Cerebellar nuclear complex (tissue), 1 donor: Measurements from ENCODE around the gene CAPSL.
"Not testable (repeated sequence)": the region's sequence is repeated elsewhere in the genome, so short reads cannot be mapped to it uniquely, and the experiment has no call there.

Experiments used
- DNase-seq, 2 experiments: peaks; one replicate each; lab custom pipeline; 2025; lab: John Stamatoyannopoulos, UW

Gene CAPSL

GRCh38 chr5:35904443-35905132 lies 33.8 kb downstream of the CAPSL start:
- no peak for DNase-seq

GRCh38 chr5:35903631-35904203 lies 34.7 kb downstream of the CAPSL start:
- no peak for DNase-seq

GRCh38 chr5:35902046-35902672 lies 36.3 kb downstream of the CAPSL start:
- DNase-seq, result no peak

- no peak for DNase-seq
Observed at GRCh38 chr5:35900972-35901695, 37.3 kb downstream of the CAPSL start.

GRCh38 chr5:35899800-35900199 lies 38.6 kb downstream of the CAPSL start:
- DNase-seq, result no peak

DNA sequence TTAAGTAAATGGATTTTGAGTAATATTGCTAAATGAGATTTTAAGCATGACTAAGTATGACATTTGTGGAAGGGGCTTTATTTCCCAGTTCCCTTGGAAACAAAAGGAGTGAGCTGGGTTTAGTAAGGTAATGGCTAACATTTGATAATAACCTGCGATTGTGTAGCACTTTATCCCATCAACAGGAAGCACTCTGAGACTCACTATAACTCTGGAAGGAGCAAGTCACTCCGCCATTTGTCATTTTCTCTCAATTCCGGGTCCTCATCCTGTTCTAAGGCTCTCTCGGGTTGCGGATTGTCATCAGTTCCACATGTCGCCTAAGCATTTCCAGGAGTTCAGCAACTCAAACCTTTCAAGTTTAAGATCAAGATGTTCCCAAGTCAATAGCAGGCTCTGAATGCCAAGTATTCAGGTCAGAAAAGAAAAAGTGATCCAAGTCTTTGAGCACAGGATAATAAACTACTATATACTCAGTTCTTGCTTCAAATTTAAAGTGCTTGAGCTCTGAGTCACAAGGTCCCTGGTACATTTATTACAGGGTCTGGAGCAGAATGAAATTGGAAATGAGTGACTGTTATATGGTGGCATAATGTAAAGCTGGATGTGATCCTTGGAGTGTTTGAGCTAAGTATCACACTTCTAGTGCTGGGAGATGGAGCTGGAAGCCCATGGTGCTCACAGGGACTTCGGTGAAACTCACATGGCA lies 39.3 kb downstream of the CAPSL start:
- no peak for DNase-seq

DNA sequence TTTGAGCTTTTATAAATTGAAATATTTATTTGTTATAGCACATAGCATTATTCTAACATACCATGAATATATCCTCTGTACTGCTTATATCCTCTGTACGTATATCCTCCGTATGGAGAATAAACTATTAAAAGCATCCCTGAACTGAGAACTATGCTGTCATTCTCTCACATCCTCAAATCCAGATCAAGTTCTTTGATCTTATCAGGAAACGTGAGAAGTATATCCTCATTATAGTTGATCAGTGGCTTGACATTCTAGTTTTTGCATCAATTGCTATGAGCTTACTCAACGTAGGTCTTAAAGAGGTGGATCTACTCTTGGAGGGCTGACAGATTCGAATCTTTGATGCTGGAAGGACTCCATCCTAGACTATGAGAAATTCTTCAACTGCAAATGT lies 44.3 kb downstream of the CAPSL start:
- no peak for DNase-seq

DNA sequence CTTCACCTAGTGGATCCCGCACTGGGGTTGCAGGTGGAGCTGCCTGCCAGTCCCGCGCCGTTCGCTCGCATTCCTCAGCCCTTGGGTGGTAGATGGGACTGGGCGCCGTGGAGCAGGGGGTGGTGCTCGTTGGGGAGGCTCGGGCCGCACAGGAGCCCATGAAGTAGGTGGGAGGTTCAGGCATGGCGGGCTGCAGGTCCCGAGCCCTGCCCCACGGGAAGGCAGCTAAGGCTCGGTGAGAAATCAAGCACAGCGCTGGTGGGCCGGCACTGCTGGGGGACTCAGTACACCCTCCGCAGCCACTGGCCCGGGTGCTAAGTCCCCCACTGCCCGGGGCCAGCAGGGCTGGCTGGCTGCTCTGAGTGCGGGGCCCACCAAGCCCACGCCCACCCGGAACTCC lies 45.6 kb downstream of the CAPSL start:
- not testable (repeated sequence) for DNase-seq

- no peak for DNase-seq
Observed at GRCh38 chr5:35890021-35891020, 48.1 kb downstream of the CAPSL start.

DNA sequence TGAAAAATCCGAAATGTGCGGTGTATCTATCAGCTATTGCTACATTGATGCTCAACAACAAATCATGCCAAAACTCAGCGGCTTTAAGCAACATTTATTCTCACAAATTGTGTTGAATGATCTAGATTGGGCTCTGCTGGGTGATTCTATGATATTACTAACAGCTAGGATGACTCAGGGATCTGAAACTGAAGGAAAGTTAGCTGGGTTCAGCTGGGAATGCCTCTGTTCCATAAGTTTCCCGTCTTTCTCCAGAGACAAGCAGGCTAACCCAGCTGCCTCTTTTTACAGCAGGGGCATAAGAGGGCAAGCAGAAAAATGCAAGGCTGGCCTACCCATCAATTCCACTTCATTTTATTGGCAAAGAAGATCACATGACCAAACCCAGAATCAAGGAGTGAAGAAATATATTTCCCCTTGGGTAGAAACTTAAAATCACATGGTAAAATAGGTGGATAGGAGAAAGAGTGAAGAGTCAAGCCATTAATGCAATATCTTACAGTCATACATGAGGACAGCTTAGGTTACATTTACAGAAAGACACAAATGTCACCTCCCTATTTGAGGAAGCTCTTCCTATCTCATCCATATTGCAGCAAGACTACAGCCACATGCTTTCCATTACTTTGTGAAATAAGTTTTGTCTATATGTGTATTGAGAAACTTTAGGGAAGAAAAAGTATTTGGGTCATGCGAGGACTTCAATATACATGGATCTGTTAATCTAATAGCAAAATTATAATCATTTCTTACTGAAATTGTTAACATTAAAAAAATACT lies 50.9 kb downstream of the CAPSL start:
- DNase-seq, result no peak

DNA sequence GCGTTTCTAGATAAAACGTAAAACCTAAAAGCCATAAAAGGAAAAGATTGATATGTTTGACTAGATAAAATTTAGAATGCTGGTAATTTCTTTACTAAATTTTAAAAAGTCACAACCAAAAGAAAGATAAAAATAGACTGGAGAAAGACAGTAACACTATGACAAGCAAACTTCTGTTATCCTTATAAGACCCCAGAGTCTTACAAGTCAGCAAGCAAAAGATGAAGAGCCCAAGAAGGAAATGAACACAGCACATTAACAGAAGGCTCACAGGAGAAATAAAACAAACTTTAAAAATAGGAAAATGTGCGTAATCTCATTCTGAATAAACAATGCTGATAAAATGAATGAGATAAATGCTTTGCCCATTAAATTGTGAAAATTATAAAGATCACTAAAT lies 52.0 kb downstream of the CAPSL start:
- no peak for DNase-seq

- DNase-seq, result no peak
Observed at GRCh38 chr5:35884773-35885172, 53.6 kb downstream of the CAPSL start.

DNA sequence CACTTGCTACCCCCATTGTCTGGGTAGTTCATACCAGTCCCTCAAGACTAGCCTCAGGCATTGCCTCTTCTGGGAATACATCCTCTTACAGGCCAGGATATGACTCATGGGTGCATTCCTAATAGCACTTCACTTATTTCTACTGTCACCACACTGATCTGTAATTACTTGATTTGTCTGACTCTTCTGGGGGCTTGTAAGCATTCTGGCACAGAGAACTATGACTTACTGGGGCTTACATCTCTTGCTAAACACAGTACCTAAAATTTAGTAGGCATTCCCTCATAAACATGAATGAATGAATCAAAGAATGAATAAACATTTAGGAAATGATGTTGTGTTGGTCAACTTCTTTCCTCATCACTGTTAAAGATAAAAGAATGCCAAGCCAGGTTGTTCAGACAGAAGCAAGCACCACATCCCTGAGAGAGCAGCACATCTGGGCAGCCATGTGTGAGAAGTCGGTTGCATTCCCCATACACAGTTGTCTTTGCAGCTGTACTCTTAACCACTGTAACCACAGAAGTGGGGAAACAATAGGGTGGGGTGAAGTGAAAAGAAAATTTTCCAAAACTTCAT lies 54.1 kb downstream of the CAPSL start:
- no peak for DNase-seq

- DNase-seq, result no peak
Observed at GRCh38 chr5:35881758-35882157, 56.7 kb downstream of the CAPSL start.

DNA sequence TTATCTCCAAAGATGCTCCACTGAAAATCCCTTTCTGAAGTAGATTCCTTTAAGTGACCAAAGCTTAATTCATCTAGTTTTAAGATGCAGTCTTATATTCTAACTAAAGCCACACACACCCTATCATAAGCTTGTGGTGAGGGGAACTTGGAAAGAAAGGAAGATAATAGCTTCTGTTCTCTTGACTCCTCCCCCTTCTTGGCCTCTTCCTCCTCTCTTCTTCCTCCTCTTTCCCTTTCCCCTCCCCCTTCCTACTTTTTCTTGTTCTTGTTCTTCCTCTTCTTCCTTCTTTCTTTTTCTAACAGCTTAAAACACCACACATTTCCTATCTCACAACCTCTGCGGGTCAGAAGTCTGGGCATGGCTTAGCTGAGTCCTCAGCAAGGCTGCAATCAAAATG lies 58.3 kb downstream of the CAPSL start:
- no peak for DNase-seq

DNA sequence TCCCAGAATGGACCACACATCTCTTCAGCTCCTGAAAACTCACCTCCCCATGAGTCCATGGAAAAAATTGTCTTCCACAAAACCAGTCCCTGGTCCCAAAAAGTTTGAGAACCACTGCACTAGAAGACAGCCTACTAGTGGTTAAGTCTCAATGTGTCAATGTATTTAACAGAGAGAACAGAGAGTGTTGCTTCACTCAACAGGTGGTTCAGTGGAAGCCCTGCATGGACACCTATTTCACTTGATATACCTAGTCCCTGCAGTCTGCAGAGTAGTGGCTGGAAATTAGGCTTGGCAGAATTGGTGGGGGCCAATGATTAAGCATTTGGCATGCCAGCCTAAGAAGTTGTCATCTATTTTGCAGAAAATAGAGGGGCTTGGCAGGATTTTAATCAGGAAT lies 58.8 kb downstream of the CAPSL start:
- DNase-seq, result no peak

DNA sequence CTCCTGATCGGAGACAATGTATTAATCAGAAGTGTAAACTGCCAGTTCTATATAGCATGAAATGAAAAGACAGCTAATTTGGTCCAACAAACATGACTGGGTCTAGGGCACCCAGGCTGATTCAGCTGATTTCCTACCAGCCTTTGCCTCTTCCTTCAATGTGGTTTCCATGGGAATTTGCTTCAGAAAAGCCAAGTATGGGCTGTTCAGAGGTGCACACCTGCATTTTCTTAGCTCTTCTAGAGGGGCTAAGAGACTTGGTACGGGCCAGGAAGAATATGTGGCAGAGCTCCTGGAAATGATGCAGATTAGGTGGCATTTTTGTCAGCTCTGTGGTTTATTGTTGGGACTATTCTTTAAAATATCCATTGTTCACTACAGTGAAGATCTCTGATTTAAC lies 59.3 kb downstream of the CAPSL start:
- no peak for DNase-seq

- DNase-seq, result no peak
Observed at GRCh38 chr5:35878079-35878478, 60.3 kb downstream of the CAPSL start.

GRCh38 chr5:35877655-35878054 lies 60.8 kb downstream of the CAPSL start:
- DNase-seq, result no peak

GRCh38 chr5:35876922-35877321 lies 61.5 kb downstream of the CAPSL start:
- no peak for DNase-seq
